ENCODE results near the gene LAMTOR5. TPM values are rescaled to one million over a fixed set of nuclear protein-coding genes. Genes with fewer than 3 reads are reported as not detected.

Gene LAMTOR5
- total and polyA plus RNA-seq, 2 donors: 144 to 296 TPM

GRCh38 chr1:110387048-110387754, 20.3 kb downstream of the LAMTOR5 start:
- DNase-seq (ENCODE audit: low read depth in 6 of 9, low spot score in 9 of 9): no peak
- Histone ChIP-seq H3K36me3 (ENCODE audit: control insufficient read depth in 2 of 2, insufficient read depth in 2 of 2, low read length in 1 of 2) (peaks cover 10 to 16% of the 10 kb centered on the region in 2 donors), H3K9me3 (ENCODE audit: control insufficient read depth in 2 of 2, insufficient read depth in 1 of 2, low read length in 1 of 2) (no peaks in the 10 kb centered on the region), H3K27me3 (ENCODE audit: control insufficient read depth in 2 of 2, insufficient read depth in 1 of 2, low read length in 1 of 2) (no peaks in the 10 kb centered on the region), H3K4me3 (ENCODE audit: low read length in 2 of 2) (no peak overlapping the region), H3K4me1 (ENCODE audit: control insufficient read depth in 2 of 2, insufficient read depth in 2 of 2, low read length in 2 of 2) (peaks cover 0 to 3% of the 10 kb centered on the region in 2 donors), H3K27ac (ENCODE audit: low read depth in 1 of 2, low read length in 1 of 2) (no peak overlapping the region)
- WGBS: 99% methylated on average over 1 of the region's 1 CpG

- H3K9me3 ChIP-seq (ENCODE audit: control insufficient read depth in 2 of 2, insufficient read depth in 1 of 2, low read length in 1 of 2): no peaks in the 10 kb centered on the region
- no peak overlapping the region for H3K27ac ChIP-seq (ENCODE audit: low read depth in 1 of 2, low read length in 1 of 2)
- WGBS: 98% methylated on average over 1 of the region's 1 CpG
- peaks cover 12 to 25% of the 10 kb centered on the region in 2 donors for H3K36me3 ChIP-seq (ENCODE audit: control insufficient read depth in 2 of 2, insufficient read depth in 2 of 2, low read length in 1 of 2)
- no peak overlapping the region for H3K4me3 ChIP-seq (ENCODE audit: low read length in 2 of 2)
- no peaks in the 10 kb centered on the region for H3K27me3 ChIP-seq (ENCODE audit: control insufficient read depth in 2 of 2, insufficient read depth in 1 of 2, low read length in 1 of 2)
- peaks cover 0 to 3% of the 10 kb centered on the region in 2 donors for H3K4me1 ChIP-seq (ENCODE audit: control insufficient read depth in 2 of 2, insufficient read depth in 2 of 2, low read length in 2 of 2)
- DNase-seq (ENCODE audit: low read depth in 6 of 9, low spot score in 9 of 9): no peak
Measured at GRCh38 chr1:110385369-110385768, 22.1 kb downstream of the LAMTOR5 start.

GRCh38 chr1:110384581-110385321, 22.7 kb downstream of the LAMTOR5 start:
- H3K36me3 ChIP-seq (ENCODE audit: control insufficient read depth in 2 of 2, insufficient read depth in 2 of 2, low read length in 1 of 2): peaks cover 15 to 25% of the 10 kb centered on the region in 2 donors
- peaks cover 0 to 3% of the 10 kb centered on the region in 2 donors for H3K4me1 ChIP-seq (ENCODE audit: control insufficient read depth in 2 of 2, insufficient read depth in 2 of 2, low read length in 2 of 2)
- no peak overlapping the region for H3K27ac ChIP-seq (ENCODE audit: low read depth in 1 of 2, low read length in 1 of 2)
- H3K27me3 ChIP-seq (ENCODE audit: control insufficient read depth in 2 of 2, insufficient read depth in 1 of 2, low read length in 1 of 2): no peaks in the 10 kb centered on the region
- no peak overlapping the region for H3K4me3 ChIP-seq (ENCODE audit: low read length in 2 of 2)
- no peaks in the 10 kb centered on the region for H3K9me3 ChIP-seq (ENCODE audit: control insufficient read depth in 2 of 2, insufficient read depth in 1 of 2, low read length in 1 of 2)
- DNase-seq (ENCODE audit: low read depth in 6 of 9, low spot score in 9 of 9): no peak
- 93% methylated on average over 19 of the region's 19 CpGs for WGBS

- 54% methylated on average over 5 of the region's 5 CpGs for WGBS
- H3K27ac ChIP-seq (ENCODE audit: low read depth in 1 of 2, low read length in 1 of 2): no peak overlapping the region
- H3K4me3 ChIP-seq (ENCODE audit: low read length in 2 of 2): no peak overlapping the region
- peaks cover 21 to 28% of the 10 kb centered on the region in 2 donors for H3K36me3 ChIP-seq (ENCODE audit: control insufficient read depth in 2 of 2, insufficient read depth in 2 of 2, low read length in 1 of 2)
- no peaks in the 10 kb centered on the region for H3K27me3 ChIP-seq (ENCODE audit: control insufficient read depth in 2 of 2, insufficient read depth in 1 of 2, low read length in 1 of 2)
- DNase-seq (ENCODE audit: low read depth in 6 of 9, low spot score in 9 of 9): no peak
- peaks cover 0 to 3% of the 10 kb centered on the region in 2 donors for H3K4me1 ChIP-seq (ENCODE audit: control insufficient read depth in 2 of 2, insufficient read depth in 2 of 2, low read length in 2 of 2)
- H3K9me3 ChIP-seq (ENCODE audit: control insufficient read depth in 2 of 2, insufficient read depth in 1 of 2, low read length in 1 of 2): no peaks in the 10 kb centered on the region
Measured at GRCh38 chr1:110383251-110383990, 24.1 kb downstream of the LAMTOR5 start.

GRCh38 chr1:110380672-110381283, 26.7 kb downstream of the LAMTOR5 start:
- Histone ChIP-seq H3K27ac (ENCODE audit: low read depth in 1 of 2, low read length in 1 of 2) (no peak overlapping the region), H3K27me3 (ENCODE audit: control insufficient read depth in 2 of 2, insufficient read depth in 1 of 2, low read length in 1 of 2) (no peaks in the 10 kb centered on the region), H3K9me3 (ENCODE audit: control insufficient read depth in 2 of 2, insufficient read depth in 1 of 2, low read length in 1 of 2) (no peaks in the 10 kb centered on the region), H3K36me3 (ENCODE audit: control insufficient read depth in 2 of 2, insufficient read depth in 2 of 2, low read length in 1 of 2) (peaks cover 26 to 43% of the 10 kb centered on the region in 2 donors), H3K4me1 (ENCODE audit: control insufficient read depth in 2 of 2, insufficient read depth in 2 of 2, low read length in 2 of 2) (peaks cover 0 to 3% of the 10 kb centered on the region in 2 donors), H3K4me3 (ENCODE audit: low read length in 2 of 2) (no peak overlapping the region)
- no peak for DNase-seq (ENCODE audit: low read depth in 6 of 9, low spot score in 9 of 9)
- 94% methylated on average over 10 of the region's 10 CpGs for WGBS

- H3K36me3 ChIP-seq (ENCODE audit: control insufficient read depth in 2 of 2, insufficient read depth in 2 of 2, low read length in 1 of 2): peaks cover 29 to 48% of the 10 kb centered on the region in 2 donors
- no peaks in the 10 kb centered on the region for H3K27me3 ChIP-seq (ENCODE audit: control insufficient read depth in 2 of 2, insufficient read depth in 1 of 2, low read length in 1 of 2)
- whole genome bisulfite sequencing: 99% methylated on average over 1 of the region's 1 CpG
- no peak overlapping the region for H3K27ac ChIP-seq (ENCODE audit: low read depth in 1 of 2, low read length in 1 of 2)
- H3K4me3 ChIP-seq (ENCODE audit: low read length in 2 of 2): no peak overlapping the region
- no peaks in the 10 kb centered on the region for H3K4me1 ChIP-seq (ENCODE audit: control insufficient read depth in 2 of 2, insufficient read depth in 2 of 2, low read length in 2 of 2)
- no peaks in the 10 kb centered on the region for H3K9me3 ChIP-seq (ENCODE audit: control insufficient read depth in 2 of 2, insufficient read depth in 1 of 2, low read length in 1 of 2)
- DNase-seq (ENCODE audit: low read depth in 6 of 9, low spot score in 9 of 9): no peak
Measured at GRCh38 chr1:110375490-110375889, 32.0 kb downstream of the LAMTOR5 start.

- H3K9me3 ChIP-seq (ENCODE audit: control insufficient read depth in 2 of 2, insufficient read depth in 1 of 2, low read length in 1 of 2): no peaks in the 10 kb centered on the region
- H3K36me3 ChIP-seq (ENCODE audit: control insufficient read depth in 2 of 2, insufficient read depth in 2 of 2, low read length in 1 of 2): peaks cover 20 to 49% of the 10 kb centered on the region in 2 donors
- no peaks in the 10 kb centered on the region for H3K4me1 ChIP-seq (ENCODE audit: control insufficient read depth in 2 of 2, insufficient read depth in 2 of 2, low read length in 2 of 2)
- DNase-seq (ENCODE audit: low read depth in 6 of 9, low spot score in 9 of 9): no peak
- no peak overlapping the region for H3K4me3 ChIP-seq (ENCODE audit: low read length in 2 of 2)
- WGBS: 93% methylated on average over 1 of the region's 1 CpG
- no peak overlapping the region for H3K27ac ChIP-seq (ENCODE audit: low read depth in 1 of 2, low read length in 1 of 2)
- no peaks in the 10 kb centered on the region for H3K27me3 ChIP-seq (ENCODE audit: control insufficient read depth in 2 of 2, insufficient read depth in 1 of 2, low read length in 1 of 2)
Measured at GRCh38 chr1:110370827-110371226, 36.7 kb downstream of the LAMTOR5 start.

- WGBS: 97% methylated on average over 3 of the region's 3 CpGs
- no peaks in the 10 kb centered on the region for H3K9me3 ChIP-seq (ENCODE audit: control insufficient read depth in 2 of 2, insufficient read depth in 1 of 2, low read length in 1 of 2)
- H3K36me3 ChIP-seq (ENCODE audit: control insufficient read depth in 2 of 2, insufficient read depth in 2 of 2, low read length in 1 of 2): peaks cover 18 to 57% of the 10 kb centered on the region in 2 donors
- no peaks in the 10 kb centered on the region for H3K27me3 ChIP-seq (ENCODE audit: control insufficient read depth in 2 of 2, insufficient read depth in 1 of 2, low read length in 1 of 2)
- H3K4me3 ChIP-seq (ENCODE audit: low read length in 2 of 2): no peak overlapping the region
- H3K27ac ChIP-seq (ENCODE audit: low read depth in 1 of 2, low read length in 1 of 2): no peak overlapping the region
- H3K4me1 ChIP-seq (ENCODE audit: control insufficient read depth in 2 of 2, insufficient read depth in 2 of 2, low read length in 2 of 2): no peaks in the 10 kb centered on the region
- DNase-seq (ENCODE audit: low read depth in 6 of 9, low spot score in 9 of 9): no peak
Measured at GRCh38 chr1:110364221-110364620, 43.3 kb downstream of the LAMTOR5 start.
